ENCODE measurements around the gene LNP1.
"Not testable (repeated sequence)": the region's sequence is repeated elsewhere in the genome, so short reads cannot be mapped to it uniquely, and the experiment has no call there.

Gene LNP1

DNA sequence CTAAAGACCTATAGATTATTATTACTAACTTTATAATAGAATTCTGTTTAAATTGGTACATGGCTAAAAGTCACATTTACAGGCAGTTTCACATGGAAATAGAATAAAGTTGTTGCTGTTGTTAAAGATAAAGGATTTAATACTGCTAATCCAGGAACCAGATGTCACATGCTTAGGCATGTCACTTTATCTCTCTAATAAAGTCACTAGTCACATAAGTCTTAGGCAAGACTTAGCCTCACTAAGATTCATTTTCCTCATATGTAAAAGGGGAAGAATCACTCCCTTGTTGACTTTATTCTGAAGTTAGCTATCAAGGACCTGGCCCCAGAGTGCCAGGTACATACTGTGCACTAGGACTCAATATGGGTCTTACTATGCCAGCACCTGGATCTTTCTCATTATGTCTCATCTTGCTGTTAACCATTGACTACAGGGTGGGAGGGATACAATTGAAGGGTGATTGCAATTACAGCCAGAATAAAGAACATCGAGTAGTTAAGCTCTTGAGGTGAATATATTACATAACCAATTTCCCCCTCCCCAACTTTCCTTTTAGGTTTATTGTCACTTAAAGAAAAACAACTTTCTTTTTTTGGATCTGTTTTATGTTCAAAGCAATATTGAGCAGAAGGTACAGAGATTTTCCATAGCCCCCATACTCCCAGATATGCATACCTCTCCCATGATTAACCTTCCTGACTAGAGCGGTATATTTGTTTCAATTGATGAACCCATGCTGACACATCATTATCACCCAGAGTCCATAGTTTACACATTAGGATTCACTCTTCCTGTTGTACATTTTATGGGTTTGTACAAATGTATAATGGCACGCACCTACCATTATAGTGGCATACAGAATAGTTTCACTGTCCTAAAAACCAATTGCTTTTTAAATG is 36.6 kb downstream of the LNP1 start:
- DNase-seq = no peak

GRCh38 chr3:100438623-100438974 is 37.3 kb downstream of the LNP1 start:
- no peak for DNase-seq

- DNase-seq = no peak
These were observed 39.6 kb downstream of the LNP1 start for GRCh38 chr3:100440895-100441294.

- DNase-seq = no peak
These were observed 42.4 kb downstream of the LNP1 start for GRCh38 chr3:100443690-100444089.

GRCh38 chr3:100447067-100447466 is 45.7 kb downstream of the LNP1 start:
- DNase-seq = not testable (repeated sequence)

GRCh38 chr3:100448079-100448478 is 46.7 kb downstream of the LNP1 start:
- no peak for DNase-seq

DNA sequence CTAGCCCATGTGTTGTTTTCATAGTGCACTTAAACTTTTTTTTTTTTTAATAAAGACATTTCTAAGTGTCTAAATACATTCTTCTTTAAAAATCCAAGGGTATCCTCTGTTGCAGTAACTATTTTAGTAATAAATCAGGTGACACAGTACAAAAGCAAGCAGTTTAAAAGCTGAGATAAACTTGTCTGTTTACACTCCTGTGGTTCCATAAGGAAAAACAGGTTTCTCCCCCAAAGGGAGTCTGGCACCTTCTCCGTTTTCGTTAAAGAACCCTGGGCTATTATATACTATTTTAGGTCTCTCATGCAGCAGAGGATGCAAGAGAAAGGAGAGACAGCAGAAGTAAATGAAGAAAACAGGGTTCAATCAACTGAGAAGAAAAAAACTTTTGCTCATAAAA is 47.9 kb downstream of the LNP1 start:
- no peak for DNase-seq

- DNase-seq = no peak
These were observed 53.3 kb downstream of the LNP1 start for GRCh38 chr3:100454677-100455076.

DNA sequence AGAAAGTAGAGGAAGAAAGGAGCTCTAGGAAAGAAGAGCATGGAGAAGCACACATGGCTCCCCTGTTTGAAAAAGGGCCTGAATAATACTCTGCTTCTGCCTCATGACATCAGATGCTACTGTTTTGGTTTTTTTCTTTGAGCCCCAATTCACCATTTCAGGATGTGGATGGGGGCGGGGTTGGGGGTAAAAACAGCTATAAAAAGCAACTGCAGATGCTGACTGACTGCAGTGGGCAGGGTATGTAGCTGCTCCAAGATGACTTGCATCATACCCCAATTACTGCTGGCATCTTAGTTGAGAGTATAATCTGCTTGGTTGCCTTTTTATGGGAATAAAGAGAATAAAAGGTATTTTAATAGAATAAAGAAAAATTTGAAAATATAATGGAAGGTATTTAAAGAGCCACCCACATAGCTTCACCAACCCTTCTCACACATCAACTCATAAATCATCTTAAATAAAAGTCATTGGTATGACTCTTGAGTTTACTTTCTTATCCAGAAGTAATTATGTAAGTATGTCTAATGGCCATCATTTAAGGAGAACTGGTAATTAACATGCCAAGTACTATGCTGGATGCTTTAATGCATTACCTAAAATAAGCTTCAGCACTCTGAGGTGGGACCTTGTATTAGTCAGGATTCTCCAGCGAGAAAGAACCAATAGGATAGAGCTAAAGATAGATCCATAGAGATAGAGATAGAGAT is 54.7 kb downstream of the LNP1 start:
- DNase-seq = no peak

GRCh38 chr3:100456745-100457144 is 55.4 kb downstream of the LNP1 start:
- no peak for DNase-seq

- DNase-seq = no peak
These were observed 56.5 kb downstream of the LNP1 start for GRCh38 chr3:100457811-100458210.

DNA sequence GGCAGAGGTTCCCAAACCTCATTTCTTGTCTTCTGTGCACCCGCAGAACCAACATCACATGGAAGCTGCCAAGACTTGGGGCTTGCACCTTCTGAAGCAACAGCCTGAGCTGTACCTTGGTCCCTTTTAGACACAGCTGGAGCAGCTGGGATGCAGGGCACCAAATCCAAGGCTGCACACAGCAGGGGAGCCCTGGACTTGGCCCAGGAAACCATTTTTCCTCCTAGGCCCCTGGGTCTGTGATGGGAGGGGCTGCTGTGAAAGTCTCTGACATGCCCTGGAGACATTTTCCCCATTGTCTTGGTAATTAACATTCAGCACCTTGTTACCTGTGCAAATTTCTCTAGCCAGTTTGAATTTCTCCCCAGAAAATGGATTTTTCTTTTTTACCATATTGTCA is 57.5 kb downstream of the LNP1 start:
- no peak for DNase-seq

DNA sequence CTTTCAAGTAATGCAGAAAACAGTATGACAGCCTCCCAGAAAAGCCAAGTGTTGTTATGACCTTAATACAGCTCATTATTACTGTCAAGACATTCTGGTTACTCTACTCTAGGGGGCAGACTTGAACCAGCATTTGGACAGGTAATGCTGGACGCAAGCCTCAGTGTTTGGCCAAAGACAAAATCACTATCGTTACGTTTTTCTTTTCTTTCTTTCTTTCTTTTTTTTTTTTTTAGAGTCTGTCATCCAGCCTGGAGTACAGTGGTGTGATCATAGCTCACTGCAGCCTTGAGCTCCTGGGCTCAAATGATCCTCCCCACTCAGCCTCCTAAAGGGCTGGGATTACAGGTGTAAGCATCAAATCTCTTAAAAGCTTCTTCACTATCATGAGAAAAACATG is 61.7 kb downstream of the LNP1 start:
- peak; percentile 32 for DNase-seq

GRCh38 chr3:100463646-100464155 is 62.4 kb downstream of the LNP1 start:
- DNase-seq = no peak

GRCh38 chr3:100465892-100466777 is 64.8 kb downstream of the LNP1 start:
- DNase-seq = no peak

- no peak for DNase-seq
These were observed 65.8 kb downstream of the LNP1 start for GRCh38 chr3:100467133-100467532.

DNA sequence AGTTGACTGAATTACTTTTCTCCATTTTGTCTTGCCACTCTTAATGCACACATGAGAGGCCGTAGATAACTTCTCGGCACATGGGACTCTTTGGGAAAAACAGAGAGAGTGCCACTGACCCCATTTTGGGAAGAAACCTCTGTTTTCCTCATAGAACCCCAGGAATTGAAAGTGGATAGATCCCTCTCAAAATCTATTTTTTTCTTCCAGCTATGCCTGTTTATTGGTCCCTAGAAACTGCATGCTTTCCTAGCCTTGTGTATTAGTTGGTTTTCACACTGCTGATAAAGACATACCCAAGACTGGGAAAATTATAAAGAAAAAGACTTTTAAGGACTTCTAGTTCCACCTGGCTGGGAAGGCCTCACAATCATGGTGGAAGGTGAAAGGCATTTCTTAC is 67.3 kb downstream of the LNP1 start:
- no peak for DNase-seq

GRCh38 chr3:100470951-100471350 is 69.6 kb downstream of the LNP1 start:
- no peak for DNase-seq

DNA sequence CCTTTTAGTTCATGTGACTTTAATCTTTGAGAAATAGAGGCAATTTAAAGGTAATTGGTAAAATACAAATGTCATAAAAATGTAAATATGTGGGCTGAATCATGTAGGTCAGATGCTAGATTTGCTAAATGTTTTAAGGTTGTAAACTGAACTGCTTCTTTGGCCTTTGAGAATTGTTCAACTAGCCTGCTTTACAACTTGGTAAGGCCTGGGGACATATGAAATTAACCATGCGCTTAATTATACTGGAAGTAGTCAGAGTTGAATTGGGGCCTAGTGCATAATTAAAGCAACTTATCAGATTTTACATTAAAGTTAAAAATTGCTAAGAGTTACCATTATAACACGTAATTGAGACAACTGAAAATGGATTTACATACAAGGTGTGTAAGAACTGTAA is 70.1 kb downstream of the LNP1 start:
- no peak for DNase-seq

DNA sequence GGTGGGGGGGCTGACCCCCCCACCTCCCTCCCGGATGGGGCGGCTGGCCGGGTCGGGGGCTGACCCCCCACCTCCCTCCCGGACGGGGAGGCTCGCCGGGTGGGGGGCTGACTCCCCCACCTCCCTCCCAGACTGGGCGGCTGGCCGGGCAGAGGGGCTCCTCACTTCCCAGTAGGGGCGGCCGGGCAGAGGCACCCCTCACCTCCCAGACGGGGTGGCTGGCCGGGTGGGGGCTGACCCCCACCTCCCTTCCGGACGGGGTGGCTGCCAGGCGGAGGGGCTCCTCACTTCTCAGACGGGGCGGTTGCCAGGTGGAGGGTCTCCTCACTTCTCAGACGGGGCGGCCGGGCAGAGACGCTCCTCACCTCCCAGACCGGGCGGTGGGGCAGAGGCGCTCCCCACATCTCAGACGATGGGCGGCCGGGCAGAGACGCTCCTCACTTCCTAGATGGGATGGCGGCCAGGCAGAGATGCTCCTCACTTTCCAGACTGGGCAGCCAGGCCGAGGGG is 76.6 kb downstream of the LNP1 start:
- not testable (repeated sequence) for DNase-seq

DNA sequence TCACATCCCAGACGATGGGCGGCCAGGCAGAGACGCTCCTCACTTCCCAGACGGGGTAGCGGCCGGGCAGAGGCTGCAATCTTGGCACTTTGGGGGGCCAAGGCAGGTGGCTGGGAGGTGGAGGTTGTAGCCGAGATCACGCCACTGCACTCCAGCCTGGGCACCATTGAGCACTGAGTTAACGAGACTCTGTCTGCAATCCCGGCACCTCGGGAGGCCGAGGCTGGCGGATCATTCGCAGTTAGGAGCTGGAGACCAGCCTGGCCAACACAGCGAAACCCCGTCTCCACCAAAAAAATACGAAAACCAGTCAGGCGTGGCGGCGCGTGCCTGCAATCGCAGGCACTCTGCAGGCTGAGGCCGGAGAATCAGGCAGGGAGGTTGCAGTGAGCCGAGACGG is 77.2 kb downstream of the LNP1 start:
- not testable (repeated sequence) for DNase-seq

- no peak for DNase-seq
These were observed 78.7 kb downstream of the LNP1 start for GRCh38 chr3:100480081-100480480.

DNA sequence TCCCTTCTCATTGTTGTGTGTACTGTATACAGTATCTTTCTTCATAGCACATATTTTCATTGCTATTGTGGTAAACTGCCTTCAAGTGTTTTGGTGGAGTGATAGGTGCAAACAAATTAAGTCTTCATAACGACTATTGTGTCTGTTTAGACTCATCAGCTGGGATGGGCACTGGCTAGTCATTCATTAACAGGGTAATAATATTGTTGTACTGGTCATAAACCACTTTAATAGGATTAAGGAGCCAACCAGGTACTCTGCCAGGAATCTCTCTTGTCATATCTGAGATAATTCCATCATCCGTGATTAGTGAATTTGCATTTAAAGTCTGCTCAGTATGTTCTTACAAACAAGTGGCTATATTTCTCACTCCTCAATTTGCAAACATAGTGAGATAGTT is 80.8 kb downstream of the LNP1 start:
- no peak for DNase-seq

Measured in CD4-positive, alpha-beta T cell treated with Interleukin-12 subunit alpha and Interleukin-12 subunit beta, for 1 hour (primary cell).